SU-DHL-6 (cell line): Measurements from ENCODE around the gene ANKIB1.

ENCODE experiments used
- H2AFZ ChIP-seq: fragments of 200-600 bp; sonication (generic); 2 replicates; pipeline ENCODE4 v1.6.1; 2014; ENCODE audit warnings: low read depth, mild to moderate bottlenecking, moderate library complexity, mixed read lengths, antibody characterized with exemption, low read length; ENCODE audit not compliant: severe bottlenecking
- H3F3A ChIP-seq: fragments of 200-600 bp; shearing (Covaris generic); 2 replicates; pipeline ENCODE4 v1.6.0; 2016; ENCODE audit warnings: antibody characterized with exemption, mild to moderate bottlenecking; ENCODE audit not compliant: insufficient read depth
- H3K27ac ChIP-seq: fragments of 200-600 bp; sonication (generic); 2 replicates; pipeline ENCODE4 v1.5.1; 2016; ENCODE audit warnings: low read depth, mild to moderate bottlenecking, low read length, moderate library complexity, mixed read lengths
- H3K27me3 ChIP-seq: fragments of 200-600 bp; sonication (generic), shearing (Covaris generic); 2 replicates; pipeline ENCODE4 v1.6.0; 2014; ENCODE audit warnings: mild to moderate bottlenecking, low read length
- H3K36me3 ChIP-seq: fragments of 200-600 bp; sonication (generic); 2 replicates; pipeline ENCODE4 v1.6.1; 2014; ENCODE audit warnings: mild to moderate bottlenecking, low read length, mixed read lengths
- H3K4me2 ChIP-seq: fragments of 300-600, 200-600 bp; shearing (Covaris generic), sonication (generic); 2 replicates; pipeline ENCODE4 v1.6.0; 2014; ENCODE audit warnings: low read length, low read depth, mild to moderate bottlenecking; ENCODE audit not compliant: poor library complexity, severe bottlenecking
- H3K4me3 ChIP-seq: fragments of 200-600 bp; sonication (generic); 2 replicates; pipeline ENCODE4 v1.5.1; 2014; ENCODE audit warnings: antibody characterized with exemption, low read length, mild to moderate bottlenecking, mixed read lengths; ENCODE audit not compliant: insufficient read depth, poor library complexity, severe bottlenecking
- H3K79me2 ChIP-seq: fragments of 200-600 bp; sonication (generic); 2 replicates; pipeline ENCODE4 v1.6.1; 2014; ENCODE audit warnings: mild to moderate bottlenecking, low read length, moderate library complexity; ENCODE audit not compliant: insufficient read depth
- H3K9ac ChIP-seq: fragments of 200-600 bp; sonication (generic); 2 replicates; pipeline ENCODE4 v1.7.0; 2014; ENCODE audit warnings: mild to moderate bottlenecking, low read length
- H3K9me2 ChIP-seq: fragments of 200-600 bp; sonication (generic); replicated peaks from 2 replicates; pipeline ENCODE4 v1.6.1; 2014; ENCODE audit warnings: low read length; ENCODE audit not compliant: insufficient read depth
- H3K9me3 ChIP-seq: fragments of 200-600 bp; sonication (generic); 2 replicates; pipeline ENCODE4 v1.6.1; 2014; ENCODE audit warnings: low read length, mixed read lengths; ENCODE audit not compliant: insufficient read depth
- H4K20me1 ChIP-seq: fragments of 200-600 bp; sonication (generic); 2 replicates; pipeline ENCODE4 v1.6.1; 2014; ENCODE audit warnings: low read depth, mild to moderate bottlenecking, antibody characterized with exemption, low read length, moderate library complexity, mixed read lengths
- CTCF ChIP-seq: fragments of 200-600 bp; sonication (generic); IDR thresholded peaks from one replicate; pipeline ENCODE4 v1.5.1; 2017; ENCODE audit warnings: antibody characterized with exemption, mild to moderate bottlenecking, low read length, moderate library complexity; ENCODE audit not compliant: insufficient read depth, poor library complexity, severe bottlenecking
- EZH2phosphoT487 ChIP-seq: fragments of 200-600 bp; sonication (generic), shearing (Covaris generic); conservative IDR thresholded peaks from 2 replicates; pipeline ENCODE4 v1.6.1; 2018; ENCODE audit warnings: mild to moderate bottlenecking, antibody characterized with exemption, low read length, moderate library complexity, mixed read lengths

The ANKIB1 gene

DNA sequence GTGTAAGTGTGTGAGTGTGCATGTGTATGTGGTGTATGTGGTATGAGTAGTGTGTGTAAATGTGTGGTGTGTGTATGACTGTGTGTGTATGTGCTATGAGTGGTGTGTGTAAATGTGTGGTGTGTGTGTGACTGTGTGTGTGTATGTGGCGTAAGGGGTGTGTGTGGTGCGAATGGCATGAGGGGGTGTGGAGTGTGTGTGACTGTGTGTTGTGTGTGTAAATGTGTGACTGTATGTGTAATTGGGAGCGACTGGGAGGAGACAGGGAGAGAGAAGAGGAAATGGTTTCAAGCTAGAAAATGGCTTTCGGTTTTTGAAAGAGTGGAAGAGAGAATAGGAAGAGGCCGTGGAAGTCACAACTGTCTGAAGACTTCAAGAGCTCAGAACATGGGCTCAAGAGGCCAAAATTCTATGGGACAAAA, 177.9 kb downstream of the ANKIB1 start:
- Histone ChIP-seq H3K9ac (no peak overlapping the region), H4K20me1 (no peaks in the 10 kb centered on the region), H3K4me2 (peak overlapping the region; percentile 60), H3K27ac (no peak overlapping the region), H3F3A (no peaks in the 10 kb centered on the region), H3K4me3 (no peak overlapping the region), H2AFZ (peak overlapping the region; percentile 97), H3K36me3 (no peaks in the 10 kb centered on the region), H3K79me2 (no peaks in the 10 kb centered on the region), H3K9me3 (no peaks in the 10 kb centered on the region), H3K27me3 (no peaks in the 10 kb centered on the region), H3K9me2 (no peaks in the 10 kb centered on the region)
- TF ChIP-seq EZH2phosphoT487: no peak
- no peak for TF ChIP-seq CTCF

- TF ChIP-seq CTCF (no peak), EZH2phosphoT487 (no peak)
- Histone ChIP-seq H3K9me2 (no peaks in the 10 kb centered on the region), H3K27ac (no peak overlapping the region), H3K9me3 (no peaks in the 10 kb centered on the region), H4K20me1 (no peaks in the 10 kb centered on the region), H3K27me3 (no peaks in the 10 kb centered on the region), H3K36me3 (no peaks in the 10 kb centered on the region), H3F3A (no peaks in the 10 kb centered on the region), H2AFZ (peak overlapping the region; percentile 97), H3K4me2 (peak overlapping the region; percentile 24), H3K4me3 (no peak overlapping the region), H3K79me2 (no peaks in the 10 kb centered on the region), H3K9ac (no peak overlapping the region)
Measured at GRCh38 chr7:92425311-92425947, 179.7 kb downstream of the ANKIB1 start.

DNA sequence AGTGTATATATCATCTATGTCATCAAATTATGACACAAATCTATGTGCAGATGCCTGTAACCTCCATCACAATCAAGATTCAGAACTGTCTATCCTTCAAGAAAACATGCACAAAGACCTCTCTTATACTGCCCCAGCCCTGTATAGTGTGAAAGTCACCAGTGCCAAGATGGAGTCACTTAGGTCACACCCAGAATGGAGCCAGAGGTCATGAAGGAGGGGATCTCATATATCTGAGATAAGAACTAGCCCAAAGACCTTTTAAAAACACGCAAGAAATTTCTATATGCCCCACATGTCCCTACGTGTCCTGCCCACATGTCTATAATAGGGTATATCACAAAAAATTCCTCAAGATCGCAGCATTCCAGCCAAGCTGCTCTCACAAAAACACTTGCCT, 181.4 kb downstream of the ANKIB1 start:
- no peaks in the 10 kb centered on the region for H4K20me1 ChIP-seq
- H3K9me2 ChIP-seq: no peaks in the 10 kb centered on the region
- no peaks in the 10 kb centered on the region for H3K9me3 ChIP-seq
- H3K4me2 ChIP-seq: no peak overlapping the region
- H3F3A ChIP-seq: no peaks in the 10 kb centered on the region
- H3K4me3 ChIP-seq: no peak overlapping the region
- no peak overlapping the region for H3K9ac ChIP-seq
- H2AFZ ChIP-seq: no peak overlapping the region
- H3K27ac ChIP-seq: no peak overlapping the region
- no peaks in the 10 kb centered on the region for H3K36me3 ChIP-seq
- H3K79me2 ChIP-seq: no peaks in the 10 kb centered on the region
- no peak for TF ChIP-seq CTCF
- no peak for TF ChIP-seq EZH2phosphoT487
- H3K27me3 ChIP-seq: no peaks in the 10 kb centered on the region
